ENCODE data around the gene HMCN2.

Gene HMCN2

DNA sequence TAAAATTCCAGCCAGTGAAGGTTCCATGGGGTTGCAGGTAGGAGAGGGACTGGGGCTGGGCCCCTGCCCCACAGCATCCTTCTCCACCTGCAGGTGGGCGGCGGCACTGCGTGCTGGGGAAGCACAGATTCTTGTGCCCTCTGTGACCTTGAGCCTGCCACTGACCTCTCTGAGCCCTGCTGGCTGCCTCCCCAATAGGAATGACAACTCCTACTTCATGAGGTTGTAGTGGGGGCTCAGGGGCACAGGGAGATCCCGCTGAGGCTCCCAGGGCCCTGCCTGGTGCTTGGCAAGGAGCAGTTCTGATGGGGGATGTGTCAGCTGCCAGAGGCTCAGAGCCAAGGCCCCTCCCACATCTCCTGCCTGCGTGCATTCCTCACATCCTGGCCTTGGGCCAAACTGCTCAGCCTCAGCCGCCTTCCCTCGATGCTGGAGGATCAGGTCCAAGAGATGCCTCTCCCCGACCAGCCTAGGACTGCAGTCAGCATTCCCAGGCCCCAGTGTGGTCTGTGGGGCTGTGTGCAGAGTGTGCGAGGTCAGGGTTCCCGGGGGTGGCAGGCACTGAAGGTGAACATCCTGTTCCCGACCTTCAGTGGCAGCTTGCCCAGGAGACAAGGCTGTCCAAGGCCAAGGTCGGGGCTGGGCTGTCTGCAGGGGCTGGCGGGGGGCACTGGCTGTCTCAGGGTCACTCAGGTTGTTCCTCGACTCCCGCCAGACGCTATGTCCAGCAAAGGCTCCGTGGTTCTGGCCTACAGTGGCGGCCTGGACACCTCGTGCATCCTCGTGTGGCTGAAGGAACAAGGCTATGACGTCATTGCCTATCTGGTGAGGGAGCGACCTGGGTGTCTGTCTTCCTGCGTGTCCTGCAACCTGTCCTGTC, 186.2 kb downstream of the HMCN2 start:
- DNase-seq (ENCODE audit: low spot score), result no peak

DNA sequence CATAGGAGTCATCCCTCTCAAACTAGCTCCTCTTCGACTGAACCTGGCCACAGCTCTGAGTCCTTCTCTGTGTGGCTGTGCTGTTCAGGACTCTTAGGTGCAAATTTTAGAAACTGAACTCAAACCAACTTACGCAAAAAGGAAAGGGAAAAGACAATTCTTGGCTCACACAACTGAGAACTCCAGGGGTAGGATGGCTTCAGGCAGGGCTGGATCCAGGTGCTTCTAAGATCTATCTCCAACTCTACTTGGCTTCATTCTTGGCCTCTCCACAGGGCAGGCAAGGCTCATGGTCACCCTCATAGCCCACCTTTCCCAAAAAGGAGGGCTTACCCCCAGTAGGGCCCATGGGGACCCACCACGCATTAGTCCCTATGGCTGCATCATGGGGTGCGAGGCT, 187.3 kb downstream of the HMCN2 start:
- DNase-seq (ENCODE audit: low spot score), result no peak

DNA sequence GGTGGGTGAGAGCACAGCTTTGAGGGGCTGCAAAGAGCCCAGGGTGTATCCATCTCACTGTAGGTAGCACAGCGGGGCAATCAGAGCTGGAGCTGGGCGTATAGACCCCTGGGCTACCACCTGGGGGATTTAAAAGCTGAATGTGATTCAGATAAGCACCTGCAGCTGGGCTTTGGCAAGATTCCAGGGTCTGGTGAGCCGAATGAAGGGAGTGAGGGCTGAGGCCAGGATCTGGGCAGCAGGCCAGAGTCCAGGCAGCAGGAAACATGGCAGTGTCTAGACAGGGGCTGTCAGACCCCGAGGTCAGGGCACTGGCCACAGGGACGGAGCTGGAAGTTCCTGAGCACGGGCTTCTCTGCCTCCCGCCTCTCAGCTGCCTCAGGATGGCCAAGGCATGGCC, 187.9 kb downstream of the HMCN2 start:
- DNase-seq (ENCODE audit: low spot score), result no peak

DNA sequence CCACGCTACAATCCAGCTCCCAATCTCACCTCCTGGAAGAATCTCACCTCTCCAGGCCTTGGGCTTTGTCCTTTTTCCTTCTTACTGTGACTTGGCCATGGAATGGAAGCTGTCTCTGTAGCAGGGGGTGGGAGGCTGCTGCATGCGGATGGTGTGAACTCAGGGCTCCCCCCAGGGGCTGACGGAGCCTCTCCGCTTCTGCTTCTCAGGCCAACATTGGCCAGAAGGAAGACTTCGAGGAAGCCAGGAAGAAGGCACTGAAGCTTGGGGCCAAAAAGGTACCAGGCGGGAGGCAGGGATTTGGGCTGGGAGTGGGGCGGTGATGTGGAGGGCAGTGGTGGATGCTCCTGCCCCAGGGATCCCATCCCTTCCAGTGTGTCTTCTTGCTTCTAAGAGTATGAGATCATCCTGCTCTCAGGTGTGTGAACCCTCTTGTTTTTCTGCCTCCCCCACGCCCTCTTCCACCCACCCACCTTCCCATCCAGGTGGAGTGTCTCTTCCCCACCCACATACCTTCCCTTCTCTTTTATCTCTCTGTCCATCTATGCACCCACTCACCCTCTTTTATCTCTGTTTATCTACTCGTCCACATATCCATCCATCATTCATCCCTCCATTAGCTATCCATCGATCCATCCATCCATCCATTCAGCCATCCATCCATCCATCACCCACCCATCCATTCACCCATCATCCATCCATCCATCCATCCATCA, 188.7 kb downstream of the HMCN2 start:
- DNase-seq (ENCODE audit: low spot score), result no peak

DNA sequence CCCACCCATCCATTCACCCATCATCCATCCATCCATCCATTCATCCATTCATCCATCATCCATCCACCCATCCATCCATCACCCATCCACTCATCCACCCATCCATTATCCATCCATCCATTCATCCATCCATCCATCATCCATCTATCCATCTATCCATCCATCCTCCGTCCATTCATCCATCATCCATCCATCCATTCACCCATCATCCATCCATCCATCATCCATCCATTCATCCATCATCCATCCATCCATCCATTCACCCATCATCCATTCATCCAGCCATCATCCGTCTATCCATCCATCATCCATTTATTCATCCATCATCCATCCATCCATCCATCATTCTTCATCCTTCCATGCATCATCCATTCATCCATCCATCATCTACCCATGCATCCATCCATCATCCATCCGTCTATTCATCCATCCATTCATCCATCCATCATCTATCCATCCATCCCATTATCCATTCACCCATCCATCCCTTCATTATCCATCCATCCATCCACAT, 189.3 kb downstream of the HMCN2 start:
- DNase-seq (ENCODE audit: low spot score), result no peak

DNA sequence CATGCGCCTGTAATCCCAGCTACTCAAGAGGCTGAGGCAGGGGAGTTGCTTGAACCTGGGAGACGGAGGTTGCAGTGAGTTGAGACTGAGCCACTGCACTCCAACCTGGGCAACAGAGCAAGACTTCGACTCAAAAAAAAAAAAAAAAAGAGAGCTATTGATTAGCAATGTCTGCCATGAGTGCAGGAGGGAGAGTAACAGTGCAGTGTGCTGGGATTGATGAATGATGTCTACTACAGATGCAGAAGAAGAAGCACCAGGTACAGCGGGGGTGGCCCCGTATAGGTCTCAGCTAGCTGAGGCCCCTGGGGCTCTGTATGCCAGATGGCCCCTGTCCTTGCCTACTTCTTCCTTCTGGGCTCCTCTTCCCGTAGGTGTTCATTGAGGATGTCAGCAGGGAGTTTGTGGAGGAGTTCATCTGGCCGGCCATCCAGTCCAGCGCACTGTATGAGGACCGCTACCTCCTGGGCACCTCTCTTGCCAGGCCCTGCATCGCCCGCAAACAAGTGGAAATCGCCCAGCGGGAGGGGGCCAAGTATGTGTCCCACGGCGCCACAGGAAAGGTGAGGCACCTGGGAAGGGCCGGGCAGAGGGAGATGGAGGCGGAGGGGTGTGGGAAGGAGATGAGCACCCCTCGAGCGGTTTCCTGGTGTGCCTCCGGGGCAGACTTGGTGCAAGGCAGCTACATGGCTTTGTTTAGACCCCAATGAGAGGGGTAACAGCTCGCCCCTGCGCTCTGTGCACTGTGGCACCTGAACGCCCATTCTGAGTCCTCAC, 192.7 kb downstream of the HMCN2 start:
- no peak for DNase-seq (ENCODE audit: low spot score)

DNA sequence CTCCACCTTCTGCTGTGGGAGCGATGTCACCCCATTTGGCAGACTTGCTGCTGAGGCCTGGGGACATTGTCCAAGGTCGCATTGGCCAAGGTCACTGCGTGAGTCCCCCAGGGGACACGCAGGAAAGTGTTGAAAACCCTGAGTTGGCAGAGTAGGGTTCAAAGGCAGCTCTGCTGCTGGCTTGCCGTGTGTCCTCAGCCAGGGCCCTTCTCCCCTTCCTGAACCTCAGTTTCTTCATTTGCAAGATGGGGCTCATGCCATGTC, 193.2 kb downstream of the HMCN2 start:
- DNase-seq (ENCODE audit: low spot score), result no peak

DNA sequence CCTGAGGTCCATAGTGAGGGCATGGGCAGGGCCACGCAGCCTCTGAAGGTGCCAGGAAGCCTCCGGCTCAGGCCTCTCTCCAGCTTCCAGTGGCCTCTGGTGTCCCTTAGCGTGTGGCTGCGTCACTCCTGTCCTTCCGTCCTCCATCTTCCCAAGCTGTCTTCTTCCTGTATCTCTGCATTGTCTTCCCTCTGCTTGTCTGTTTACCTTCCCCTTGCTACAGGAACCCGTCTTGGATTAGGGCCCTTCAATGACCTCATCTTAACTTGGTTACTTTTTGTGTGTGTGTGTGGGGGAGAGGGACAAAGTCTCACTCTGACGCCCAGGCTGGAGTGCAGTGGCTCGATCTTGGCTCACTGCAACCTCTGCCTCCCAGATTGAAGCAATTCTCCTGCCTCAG, 193.6 kb downstream of the HMCN2 start:
- DNase-seq (ENCODE audit: low spot score), result no peak

DNA sequence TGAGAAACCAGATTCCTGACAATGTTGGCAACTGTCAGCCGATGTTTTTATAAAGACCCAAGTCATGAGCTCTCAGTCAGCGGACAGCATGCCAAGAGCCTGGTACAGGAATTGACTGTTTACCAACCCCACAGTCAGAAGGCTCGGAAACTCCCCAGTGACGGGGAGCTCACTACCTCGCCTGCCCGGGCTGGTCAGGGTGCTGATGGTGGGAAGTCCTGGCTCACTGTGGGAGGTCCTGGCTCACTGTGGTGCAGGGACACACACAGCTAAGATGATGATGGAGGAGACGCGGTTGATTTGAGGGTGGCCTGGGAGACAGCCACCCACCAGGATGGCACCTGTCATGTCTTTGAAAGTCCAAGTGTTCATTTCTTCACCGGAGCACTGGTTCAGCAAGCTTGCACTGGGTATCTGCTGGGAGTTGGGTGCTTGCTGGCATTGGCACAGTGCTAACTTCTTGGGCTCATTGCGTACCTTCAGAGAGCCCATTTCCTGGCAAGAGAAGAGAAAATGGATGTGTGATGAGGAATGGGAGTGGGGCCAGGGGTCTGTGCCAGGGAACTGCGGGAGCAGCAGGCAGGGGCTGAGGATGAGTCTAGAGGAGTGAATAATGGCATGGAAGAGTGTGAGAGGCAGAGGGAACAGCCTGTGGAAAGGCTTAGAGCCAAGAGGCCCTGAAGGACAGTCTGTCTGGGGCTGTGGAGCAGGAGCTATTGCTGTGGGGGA, 194.5 kb downstream of the HMCN2 start:
- DNase-seq (ENCODE audit: low spot score), result no peak

DNA sequence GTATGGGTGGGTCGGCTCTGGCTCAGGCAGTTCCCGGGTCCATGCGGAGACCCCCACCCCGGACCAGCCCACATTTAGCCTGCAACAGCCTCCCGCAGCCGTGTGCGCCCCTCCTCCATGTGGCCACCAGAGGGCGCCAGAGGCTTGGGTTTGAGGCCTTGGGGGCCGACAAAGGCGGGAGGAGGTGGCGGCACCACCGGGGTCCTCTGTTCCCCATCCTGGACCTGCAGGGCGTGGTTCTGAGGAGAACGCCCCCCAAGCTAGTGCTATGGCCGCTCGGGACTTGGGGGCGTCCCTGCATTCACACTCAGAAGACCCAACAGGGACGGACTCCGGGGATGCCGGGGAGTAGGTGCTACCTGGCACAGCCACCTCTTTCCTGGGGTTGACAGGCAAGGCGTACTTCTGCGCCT, 195.7 kb downstream of the HMCN2 start:
- peak; percentile 62 for DNase-seq (ENCODE audit: low spot score)

DNA sequence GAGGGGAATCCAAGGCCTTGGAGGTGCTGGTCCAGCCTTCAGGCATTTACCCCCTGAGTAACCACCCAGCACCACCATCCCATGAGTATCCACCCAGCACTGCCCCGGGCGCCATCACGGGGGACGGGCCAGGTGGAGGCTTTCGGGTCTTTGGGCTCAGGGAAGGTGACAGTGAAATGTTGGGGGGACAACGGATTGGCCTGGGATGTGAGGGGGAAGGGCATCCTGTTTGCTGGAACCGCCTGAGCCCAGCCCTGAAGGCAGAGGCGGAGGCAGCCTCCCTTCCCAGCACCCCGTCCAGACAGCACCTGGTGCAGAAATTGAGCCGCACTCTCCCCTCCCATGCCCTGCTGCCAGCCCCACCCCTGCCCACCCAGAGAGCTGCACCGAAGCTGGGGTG, 196.2 kb downstream of the HMCN2 start:
- no peak for DNase-seq (ENCODE audit: low spot score)

DNA sequence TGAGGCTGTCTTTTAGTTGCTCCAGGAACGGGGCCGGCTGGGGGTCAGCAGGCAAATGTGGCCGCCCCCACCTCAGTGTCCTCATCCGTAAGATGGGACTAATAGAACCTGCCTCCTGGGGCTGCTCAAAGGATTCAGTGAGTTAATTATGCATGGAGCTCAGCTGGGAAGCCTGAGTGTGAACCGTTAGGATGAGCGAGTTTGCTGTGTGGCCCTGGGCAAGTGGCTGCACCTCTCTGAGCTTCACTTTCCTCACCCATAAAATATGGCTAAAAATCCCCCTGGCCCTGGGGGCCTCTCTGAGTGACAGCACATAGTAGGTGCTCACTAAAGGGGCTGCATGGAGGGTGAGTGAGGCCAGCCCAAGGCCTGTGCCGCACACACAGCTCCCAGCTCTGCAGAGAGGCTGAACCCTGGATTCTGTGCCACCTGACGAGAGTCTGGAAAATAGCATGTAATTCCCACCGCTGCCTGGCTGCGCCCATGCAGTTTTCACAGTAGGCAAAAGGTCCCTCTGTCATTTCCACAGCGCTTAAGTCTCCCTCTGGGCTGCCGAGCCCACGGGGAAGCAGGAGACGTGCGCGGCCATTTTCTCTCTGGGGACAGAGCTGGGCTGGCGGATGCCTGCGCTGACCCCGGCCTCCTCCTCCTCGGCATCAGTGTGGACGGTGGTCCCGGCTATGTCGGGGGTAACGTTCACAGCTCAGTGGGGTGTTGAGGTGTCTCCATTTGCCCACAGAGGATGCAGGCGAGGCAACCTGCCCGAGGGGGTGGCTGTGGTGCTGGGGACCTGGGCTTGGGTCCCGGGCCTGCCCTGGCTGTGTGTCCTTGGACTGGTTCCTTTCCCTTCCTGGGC, 197.4 kb downstream of the HMCN2 start:
- no peak for DNase-seq (ENCODE audit: low spot score)

DNA sequence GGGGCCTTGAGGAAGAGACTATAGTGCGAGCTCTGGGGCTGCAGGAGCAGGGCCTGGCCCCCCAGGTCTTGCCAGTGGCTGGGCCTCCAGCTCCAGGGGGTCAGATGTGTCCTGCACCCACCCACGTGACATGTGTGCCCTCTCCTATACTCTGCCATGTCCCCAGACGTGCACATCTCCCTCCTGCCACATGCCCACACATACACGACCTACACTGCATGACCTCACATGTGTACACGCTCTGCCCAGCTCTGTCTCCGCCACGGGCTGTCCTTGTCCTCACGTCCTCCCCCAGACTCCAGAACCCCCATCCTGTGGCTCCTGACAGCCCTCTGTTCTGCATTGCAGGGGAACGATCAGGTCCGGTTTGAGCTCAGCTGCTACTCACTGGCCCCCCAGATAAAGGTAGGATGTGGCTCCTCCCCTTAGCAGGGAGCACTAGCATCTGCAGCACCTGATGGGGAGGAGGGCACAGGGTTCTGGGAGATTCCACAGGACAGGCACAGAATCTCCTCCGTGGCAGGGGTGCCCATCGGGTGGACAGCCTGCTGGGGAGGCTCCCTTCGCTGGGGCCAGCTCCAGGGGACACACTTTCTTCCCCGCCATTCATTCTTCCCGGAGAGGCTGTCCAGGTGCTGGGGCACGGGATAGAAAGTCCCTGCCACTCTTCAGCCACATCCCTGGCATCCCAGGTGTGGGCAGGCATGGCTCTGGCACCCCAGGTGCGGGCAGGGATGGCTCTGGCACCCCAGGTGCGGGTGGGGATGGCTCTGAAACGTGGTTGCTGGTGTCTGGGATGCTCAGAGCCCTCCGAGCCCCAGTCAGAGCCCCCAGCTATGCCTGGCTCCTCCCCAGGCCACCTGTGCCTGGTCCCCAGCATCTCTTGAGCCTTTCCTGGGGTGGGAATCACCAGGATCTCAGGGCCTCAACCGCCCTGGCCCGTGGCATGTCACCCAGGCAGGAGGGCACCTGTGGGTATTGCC, 198.5 kb downstream of the HMCN2 start:
- no peak for DNase-seq (ENCODE audit: low spot score)

DNA sequence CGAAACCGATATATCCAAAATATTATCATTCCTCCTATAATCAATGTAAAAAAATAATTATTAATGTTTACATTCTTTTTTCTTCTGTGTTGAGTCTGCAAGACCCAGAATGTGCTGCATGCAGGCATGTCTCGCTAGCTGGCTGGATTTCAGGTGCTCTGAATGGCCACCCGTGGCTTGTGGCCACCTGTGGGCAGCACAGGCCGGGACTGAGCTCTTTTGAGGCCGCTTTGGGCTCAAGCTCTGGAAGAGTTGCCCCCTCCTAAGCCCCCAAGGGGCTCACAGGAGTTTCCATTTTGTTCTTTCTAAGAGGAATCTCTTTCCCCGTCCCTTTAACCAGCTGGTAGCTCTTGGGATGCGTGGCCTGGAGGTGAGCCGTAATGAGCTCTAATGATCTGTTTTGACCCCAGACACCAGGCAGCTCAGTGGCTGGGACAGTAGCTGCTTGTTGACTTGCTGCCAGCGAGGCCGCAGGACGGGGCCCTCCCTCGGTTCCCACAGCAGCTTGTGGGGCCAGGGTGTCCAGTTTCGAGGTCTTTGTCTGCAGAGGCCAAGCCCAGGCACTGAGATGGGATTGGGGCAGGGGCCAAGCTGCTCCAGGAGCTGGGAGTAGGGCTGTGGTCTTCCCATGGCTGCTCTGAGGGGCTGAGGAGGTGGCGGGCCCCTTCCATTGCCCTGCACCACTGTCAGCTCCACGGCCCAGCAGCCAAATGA, 200.0 kb downstream of the HMCN2 start:
- DNase-seq (ENCODE audit: low spot score), result no peak

DNA sequence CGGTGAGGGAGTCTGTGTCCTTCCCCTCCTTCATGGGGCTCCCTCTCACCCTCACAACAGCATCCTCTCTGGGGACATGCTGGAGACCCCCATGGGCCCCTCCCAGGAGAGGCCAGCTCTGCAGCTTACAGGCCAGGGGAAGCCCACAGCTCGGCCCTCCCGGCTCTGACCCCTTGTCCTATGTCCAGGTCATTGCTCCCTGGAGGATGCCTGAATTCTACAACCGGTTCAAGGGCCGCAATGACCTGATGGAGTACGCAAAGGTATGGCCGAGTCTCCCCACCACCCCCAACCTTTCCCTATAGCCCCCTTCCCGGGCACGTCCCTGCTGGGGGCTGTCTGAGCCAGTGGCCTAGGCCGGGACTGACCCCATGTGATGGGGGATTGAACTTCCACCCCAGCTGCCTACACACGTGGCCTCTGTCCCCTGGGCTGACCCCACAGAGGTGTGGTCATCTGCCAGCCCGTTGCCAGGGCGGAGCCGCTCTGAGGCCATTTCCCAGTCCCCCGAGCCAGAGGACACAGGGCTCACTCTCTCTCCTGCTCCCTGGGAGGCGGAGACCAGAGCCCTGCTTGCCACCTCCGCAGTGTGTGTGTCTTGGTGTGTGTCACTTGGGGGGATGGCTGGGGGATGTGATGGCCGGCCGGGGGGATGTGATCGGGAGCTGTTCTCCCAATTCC, 201.1 kb downstream of the HMCN2 start:
- no peak for DNase-seq (ENCODE audit: low spot score)

DNA sequence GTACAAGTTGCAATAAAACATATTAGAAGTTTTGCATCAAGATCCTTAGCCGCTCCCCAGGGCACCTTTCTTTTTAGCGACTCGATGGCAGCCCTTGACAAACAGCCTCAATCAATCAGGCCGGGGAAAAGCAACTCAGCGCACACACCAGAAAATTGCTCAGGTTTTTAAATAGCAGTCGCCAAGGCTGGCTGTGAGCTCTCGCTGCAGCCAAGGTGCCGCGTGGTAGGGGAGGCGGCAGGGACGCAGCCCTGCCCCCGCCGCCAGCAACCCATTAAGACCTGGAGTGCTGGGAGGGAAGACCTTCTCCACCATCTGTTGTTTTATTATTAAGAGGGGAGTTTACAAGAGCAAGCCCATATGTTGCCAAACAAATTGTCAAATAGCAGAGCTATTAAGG, 201.8 kb downstream of the HMCN2 start:
- DNase-seq (ENCODE audit: low spot score), result no peak

DNA sequence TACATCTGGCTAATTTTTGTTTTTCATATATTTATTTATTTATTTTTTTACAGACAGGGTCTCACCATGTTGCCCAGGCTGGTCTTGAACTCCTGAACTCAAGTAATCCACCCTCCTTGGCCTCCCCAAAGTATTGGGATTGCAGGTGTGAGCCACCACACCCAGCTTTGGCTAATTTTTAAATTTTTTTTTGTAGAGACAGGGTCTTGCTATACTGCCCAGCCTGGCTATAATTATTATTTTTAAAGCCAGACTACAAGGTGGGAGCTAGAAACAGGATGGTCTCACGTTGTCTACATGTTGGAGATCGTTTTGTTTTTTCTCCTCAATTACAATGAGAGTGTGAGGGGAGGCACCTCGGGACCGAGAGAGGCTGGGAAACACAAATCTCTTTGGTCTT, 203.0 kb downstream of the HMCN2 start:
- no peak for DNase-seq (ENCODE audit: low spot score)

DNA sequence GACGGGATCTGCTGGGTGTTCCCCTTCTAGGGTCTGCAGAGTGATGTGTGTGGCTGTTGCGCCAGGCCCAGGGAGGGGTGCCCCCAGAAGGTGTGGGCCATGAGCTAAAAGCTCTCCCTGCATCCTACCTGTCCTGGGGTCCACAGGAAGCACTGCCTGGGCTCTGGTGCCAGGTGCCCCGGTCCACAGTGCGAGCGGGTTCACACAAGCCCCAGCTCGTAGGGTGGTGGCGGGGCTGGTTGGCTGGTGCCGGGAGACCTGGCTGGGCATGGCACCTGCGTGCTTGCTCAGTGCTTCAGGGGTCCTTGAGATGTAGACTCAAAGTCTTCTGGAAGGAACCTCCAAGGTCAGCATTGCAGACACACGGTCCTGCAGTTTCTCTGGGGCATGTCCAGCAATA, 204.7 kb downstream of the HMCN2 start:
- DNase-seq (ENCODE audit: low spot score), result no peak

DNA sequence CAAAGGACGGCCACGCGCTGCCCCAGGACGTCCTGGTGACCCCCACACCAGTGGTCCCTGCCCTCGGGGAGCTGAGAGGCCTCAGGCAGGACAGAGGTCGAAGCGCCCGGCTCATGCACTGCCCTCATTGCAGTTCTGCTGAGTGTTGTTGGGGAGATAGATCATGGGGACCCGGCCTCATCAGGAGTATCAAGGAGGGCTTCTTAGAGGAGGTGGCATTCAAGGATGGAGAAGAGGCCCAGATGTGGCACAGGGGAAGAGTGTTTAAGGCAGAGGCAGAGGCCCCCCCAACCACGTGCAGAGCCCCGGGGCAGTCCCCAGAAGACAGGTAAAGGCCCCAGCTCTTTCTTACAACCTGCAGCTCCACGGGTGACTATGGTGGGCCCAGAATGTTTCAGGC, 205.4 kb downstream of the HMCN2 start:
- no peak for DNase-seq (ENCODE audit: low spot score)

All from CD4-positive, alpha-beta T cell treated with Interleukin-6 at 100 ng/mL for 8 hours (primary cell).